GM12801 (cell line): ENCODE measurements around the gene PCSK6.

Source experiments
- TF ChIP-seq, protein P1 (sequence below): IDR thresholded peaks from one replicate; pipeline ENCODE4 v1.5.1; 2011; ENCODE audit warnings: control low read depth; ENCODE audit not compliant: insufficient read length; ENCODE audit errors: extremely low read depth

PCSK6 gene

DNA sequence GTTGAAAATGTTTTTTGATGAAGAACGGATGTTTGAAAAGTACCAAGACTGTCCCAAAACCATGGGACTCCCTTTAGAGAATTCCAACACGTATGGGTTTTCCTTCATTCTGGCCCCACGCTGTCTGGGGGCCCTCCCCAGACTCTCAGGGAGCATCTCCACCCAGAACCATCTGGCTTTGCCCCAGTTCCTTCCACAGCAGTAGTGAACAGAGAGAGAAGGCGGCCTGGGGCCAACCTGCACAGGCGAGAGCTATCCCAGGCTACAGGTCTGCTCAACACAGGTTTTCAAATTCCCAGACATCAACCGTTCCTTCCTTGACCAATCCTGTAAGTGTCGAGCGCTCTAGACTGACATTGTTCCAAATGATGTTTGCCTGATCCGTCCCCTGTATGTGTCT, 101.9 kb downstream of the PCSK6 start:
- TF ChIP-seq, protein P1, sequence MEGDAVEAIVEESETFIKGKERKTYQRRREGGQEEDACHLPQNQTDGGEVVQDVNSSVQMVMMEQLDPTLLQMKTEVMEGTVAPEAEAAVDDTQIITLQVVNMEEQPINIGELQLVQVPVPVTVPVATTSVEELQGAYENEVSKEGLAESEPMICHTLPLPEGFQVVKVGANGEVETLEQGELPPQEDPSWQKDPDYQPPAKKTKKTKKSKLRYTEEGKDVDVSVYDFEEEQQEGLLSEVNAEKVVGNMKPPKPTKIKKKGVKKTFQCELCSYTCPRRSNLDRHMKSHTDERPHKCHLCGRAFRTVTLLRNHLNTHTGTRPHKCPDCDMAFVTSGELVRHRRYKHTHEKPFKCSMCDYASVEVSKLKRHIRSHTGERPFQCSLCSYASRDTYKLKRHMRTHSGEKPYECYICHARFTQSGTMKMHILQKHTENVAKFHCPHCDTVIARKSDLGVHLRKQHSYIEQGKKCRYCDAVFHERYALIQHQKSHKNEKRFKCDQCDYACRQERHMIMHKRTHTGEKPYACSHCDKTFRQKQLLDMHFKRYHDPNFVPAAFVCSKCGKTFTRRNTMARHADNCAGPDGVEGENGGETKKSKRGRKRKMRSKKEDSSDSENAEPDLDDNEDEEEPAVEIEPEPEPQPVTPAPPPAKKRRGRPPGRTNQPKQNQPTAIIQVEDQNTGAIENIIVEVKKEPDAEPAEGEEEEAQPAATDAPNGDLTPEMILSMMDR = no peak

DNA sequence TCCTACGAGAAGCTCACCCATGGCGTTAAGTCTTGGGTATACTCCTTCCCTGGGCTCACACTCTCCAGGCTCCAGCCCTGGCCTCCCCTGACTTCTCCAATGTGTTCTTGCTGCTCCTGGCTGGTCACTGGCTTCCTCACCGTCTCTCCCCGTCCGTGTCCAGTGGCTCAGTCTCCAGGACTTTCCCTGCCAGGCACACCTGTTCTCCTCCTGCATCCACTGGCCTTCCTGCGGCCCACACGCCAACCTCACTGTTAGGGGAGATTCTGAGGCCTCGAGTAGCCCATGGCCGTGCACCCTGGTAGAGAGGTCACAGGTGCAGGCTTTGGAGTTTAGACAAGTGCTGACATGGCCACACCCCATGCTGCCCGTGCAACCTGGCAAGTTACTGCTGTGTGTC, 102.5 kb downstream of the PCSK6 start:
- TF ChIP-seq, protein P1 = no peak

DNA sequence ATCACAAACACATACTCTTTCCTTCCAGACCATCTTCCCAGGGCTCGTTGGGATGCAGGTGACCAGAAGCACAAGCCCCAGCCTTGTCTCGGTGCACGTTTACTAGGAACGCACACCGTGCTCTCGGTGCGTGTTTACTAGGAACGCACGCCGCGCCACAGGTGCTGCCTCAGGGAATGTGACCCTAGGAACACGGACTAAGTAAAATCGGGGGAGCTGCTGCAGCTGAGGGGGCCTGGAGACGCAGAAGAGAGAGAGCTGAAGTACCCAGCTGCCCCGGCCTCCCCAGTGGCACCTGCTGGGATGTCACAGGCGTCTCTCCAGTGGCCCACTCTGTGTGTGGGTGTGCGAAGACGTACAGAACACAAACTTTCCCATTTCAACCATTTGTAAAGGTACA, 103.5 kb downstream of the PCSK6 start:
- TF ChIP-seq, protein P1 = no peak

DNA sequence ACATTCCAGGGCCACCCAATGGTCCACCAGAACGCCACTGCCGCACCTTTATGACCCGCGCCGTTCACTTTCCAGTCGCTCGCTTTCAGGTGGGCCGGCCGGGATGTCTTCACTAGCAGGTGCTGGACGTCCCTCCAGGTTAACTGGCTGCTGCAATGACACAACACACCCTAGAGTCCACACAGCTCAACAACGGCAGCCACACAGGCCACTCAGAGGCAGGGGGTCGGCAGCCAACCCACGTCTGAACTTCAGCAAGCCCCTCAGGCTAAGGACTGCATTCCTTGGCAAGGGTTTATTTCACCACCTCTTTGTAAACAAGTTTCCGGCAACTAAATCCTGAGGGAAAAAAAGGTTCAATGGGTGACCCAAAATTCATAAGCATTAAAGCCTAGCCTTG, 105.2 kb downstream of the PCSK6 start:
- TF ChIP-seq, protein P1 = no peak

DNA sequence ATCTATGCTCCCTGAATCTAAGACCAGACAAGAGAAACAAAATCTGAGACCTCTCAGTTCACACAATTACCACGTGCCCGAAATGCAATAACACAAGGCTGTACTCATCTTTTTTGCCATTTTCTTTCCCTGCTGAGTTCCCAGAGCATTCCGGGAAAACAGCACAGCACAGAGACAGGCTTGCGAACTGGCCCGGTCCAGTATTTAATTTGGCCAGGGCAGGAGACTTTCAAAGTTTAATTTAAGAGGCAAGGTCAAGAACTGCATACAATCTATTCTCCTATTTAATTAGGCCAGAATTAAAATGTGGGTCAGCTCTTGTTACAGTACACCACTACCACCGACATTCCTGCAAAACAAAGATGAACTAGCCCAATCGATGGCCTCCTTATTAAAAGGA, 107.0 kb downstream of the PCSK6 start:
- TF ChIP-seq, protein P1 = no peak

DNA sequence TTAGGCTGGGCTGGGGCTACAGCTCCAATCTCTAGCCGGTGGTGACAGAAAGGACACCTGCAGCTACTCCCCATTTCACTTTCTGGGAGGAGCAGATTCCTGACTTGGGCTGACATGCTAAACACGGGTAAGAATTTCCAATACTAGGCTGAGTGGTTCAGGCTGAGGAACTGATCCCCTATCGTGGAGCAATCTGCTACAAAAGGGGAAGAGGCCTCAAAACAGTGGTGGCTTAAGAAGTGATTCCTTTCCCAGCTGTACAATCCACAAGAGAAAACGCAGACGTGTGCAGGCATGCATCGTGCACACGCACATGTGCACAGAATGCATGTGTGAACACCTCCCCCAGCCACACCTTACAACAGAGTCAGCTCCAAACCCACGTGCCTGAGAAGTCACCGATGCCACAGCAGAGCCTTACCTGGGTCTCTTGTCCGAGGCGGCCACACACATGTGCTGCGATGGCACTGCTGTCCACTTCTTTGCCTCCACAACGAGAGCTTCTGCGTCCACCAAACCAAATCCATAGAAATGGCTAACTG, 107.8 kb downstream of the PCSK6 start:
- TF ChIP-seq, protein P1 = no peak

DNA sequence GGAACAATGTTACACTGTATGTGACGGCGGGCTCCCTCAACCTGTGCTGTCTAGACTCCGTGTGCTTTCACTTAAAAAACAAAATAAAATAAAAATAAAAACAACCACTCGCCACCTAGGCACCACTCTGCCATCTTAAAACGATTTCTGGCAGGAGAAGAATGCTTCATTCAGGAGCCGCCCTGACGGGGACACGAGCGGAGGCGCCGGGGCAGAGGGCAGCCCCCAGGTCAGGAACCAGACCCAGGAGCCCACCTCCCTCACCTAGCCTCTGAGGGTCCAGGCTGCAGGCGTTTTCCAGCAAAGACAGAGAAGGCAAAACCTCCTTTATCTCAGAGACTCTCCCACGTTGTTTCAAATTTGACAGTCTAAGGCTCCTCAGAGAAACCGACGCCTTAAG, 109.4 kb downstream of the PCSK6 start:
- TF ChIP-seq, protein P1 = no peak

DNA sequence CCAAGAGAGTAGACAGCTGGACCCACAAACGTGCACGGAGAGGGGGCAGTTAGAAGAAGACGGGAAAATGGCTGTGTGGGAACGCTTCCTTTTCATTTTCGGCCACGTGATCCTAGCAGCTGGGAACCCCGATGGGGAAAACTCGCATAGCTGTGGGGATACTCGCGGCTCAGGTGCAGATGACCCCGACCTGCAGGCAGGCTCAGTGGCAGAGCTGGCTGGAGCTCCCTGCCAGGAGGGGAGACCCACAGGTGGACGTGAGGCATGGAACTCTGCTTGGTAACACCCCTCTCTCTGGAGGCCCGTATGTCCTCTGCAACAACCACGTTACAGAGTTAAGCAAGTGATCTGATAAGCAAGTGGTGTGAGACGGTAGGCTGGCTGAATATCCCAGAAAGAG, 109.9 kb downstream of the PCSK6 start:
- TF ChIP-seq, protein P1 = no peak
